GM10266 (cell line): ENCODE data around the gene FHAD1.
A peak's percentile ranks its signal among the peaks of the same experiment; 100 is the strongest.
"Not testable (repeated sequence)": the region's sequence is repeated elsewhere in the genome, so short reads cannot be mapped to it uniquely, and the experiment has no call there.

Source experiments
- DNase-seq: peaks from one replicate; pipeline ENCODE4 v3.0.0; 2012; ENCODE audit errors: extremely low spot score
- CTCF ChIP-seq: IDR thresholded peaks from 2 replicates; pipeline ENCODE4 v1.5.1; 2012; ENCODE audit warnings: mild to moderate bottlenecking, low read depth; ENCODE audit not compliant: control insufficient read depth, insufficient read depth; ENCODE audit errors: missing control alignments

FHAD1 gene

GRCh38 chr1:15364740-15365139 lies 117.7 kb downstream of the FHAD1 start:
- DNase-seq: no peak
- peak; percentile 4 for TF ChIP-seq CTCF

GRCh38 chr1:15368888-15369287 lies 121.9 kb downstream of the FHAD1 start:
- no peak for TF ChIP-seq CTCF
- no peak for DNase-seq

GRCh38 chr1:15370268-15370667 lies 123.2 kb downstream of the FHAD1 start:
- no peak for DNase-seq
- TF ChIP-seq CTCF: no peak

DNA sequence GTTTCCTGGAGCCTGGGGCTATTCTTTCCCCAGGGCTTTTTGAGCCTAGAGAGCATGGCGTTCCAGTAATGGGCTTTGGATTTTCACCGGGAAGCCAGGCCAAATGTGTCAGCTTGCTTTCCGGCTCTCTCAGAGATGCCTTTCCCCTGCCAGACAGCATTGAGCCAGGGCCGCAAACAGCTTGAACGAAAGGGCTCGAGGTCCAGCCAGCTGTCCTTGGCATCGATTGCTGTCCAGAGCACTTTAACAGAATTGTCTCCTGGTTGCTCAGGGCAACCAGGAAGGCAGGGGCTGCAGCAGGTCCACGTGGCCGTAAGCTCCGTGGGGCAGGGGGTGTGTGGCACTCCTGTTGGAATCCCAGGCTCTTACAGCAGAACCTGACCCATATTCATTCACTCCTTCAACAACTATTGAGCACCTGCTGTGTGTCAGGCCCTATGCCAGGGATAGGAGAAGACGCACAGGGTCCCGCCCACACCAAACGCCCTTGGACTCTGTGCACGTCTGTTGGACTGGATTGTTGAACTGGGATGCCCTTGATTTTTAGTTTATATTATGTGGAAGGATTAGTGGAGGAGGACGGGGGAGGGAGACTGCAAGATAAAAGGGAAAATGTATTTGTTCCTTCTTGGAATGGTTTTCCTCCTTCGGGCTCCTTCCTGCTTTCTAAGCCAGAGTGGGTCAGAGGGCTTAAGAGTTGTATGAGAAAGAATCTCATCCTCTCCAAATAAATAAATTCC lies 123.9 kb downstream of the FHAD1 start:
- TF ChIP-seq CTCF: no peak
- DNase-seq: no peak

DNA sequence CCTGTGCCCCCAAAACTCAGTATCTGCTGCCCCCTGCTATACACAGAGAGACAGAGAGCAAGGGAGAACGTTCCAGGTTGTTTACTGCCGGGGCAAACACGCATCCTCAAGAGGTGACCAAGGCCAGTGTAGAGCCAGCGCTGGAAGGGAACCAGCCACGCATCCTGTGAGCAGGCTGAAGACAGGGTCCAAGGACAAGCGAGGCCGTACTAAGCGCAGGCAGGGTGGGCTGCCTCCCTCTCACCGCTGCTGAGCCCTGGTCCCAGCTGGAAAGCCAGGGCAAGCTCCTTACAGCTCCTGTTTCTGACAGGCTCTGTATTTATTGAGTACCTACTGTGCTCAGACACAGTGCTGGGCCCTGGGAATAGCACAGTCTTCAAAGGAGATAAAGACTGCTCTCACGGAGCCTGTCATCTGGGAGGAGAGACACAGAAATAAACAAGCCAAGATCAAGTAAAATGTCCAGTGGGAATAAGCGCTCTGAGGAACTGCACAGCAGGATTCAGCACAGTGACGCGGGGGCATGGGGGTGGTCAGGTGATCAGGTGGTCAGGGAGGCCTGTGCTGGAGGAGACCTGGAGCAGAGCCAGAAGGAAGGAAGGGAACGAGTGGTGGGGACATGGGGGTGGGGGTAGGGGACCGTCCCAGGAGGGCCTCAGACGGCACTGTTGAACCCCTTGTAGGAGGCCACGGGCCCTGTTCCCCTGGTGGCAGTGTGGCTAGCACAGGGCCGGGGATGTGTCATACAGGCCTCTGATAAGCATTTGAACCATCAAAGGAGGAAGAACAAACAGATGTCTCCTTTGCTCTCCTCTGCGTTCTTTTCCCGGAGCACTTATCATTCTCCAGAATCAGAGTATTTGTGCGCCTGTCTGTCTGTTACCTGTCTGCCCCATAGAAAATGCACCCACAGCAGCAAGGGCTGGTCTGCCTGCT lies 124.9 kb downstream of the FHAD1 start:
- no peak for TF ChIP-seq CTCF
- no peak for DNase-seq

DNA sequence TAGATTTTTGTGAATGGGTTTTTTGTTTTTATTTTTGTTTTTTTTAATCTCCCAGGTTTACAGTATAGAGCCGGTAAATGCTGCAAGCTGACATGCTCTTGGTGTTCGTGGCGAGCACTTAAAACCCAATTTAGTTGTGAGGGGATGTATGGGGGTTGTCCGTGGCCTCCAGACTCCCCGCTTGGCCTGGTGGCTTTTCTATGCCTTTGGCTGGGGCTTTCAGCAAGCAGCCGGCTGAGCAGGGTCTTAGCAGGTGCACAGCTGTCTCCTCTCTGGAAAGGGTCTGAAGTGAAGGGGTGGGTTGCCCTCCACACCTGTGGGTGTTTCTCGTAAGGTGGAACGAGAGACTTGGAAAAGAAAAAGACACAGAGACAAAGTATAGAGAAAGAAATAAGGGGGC lies 131.7 kb downstream of the FHAD1 start:
- no peak for TF ChIP-seq CTCF
- no peak for DNase-seq

- DNase-seq: not testable (repeated sequence)
These were observed 132.1 kb downstream of the FHAD1 start for GRCh38 chr1:15379151-15379550.
